Gastroesophageal sphincter (tissue), 4 donors: ENCODE data around the gene KCND3. TPM values are rescaled to one million over a fixed set of nuclear protein-coding genes. Genes with fewer than 3 reads are reported as not detected.
A peak's percentile ranks its signal among the peaks of the same experiment; 100 is the strongest.

Experiments
- ATAC-seq: fragments of 150-250 bp; one replicate; pipeline ENCODE4 v1.9.1; 2016; ENCODE audit warnings: mild to moderate bottlenecking, moderate library complexity
- H3K27ac ChIP-seq, 4 donors: fragments of 200-600 bp; sonication (generic) in 3 of 4; 1 replicate in 3 of 4; 2 replicates in 1 of 4; pipeline ENCODE4 v1.5.1; 2016 to 2019
- H3K27me3 ChIP-seq: fragments of 200-600 bp; sonication (generic); one replicate; pipeline ENCODE4 v1.5.1; 2019
- H3K36me3 ChIP-seq, 2 donors: fragments of 200-600 bp; sonication (generic); one replicate each; pipeline ENCODE4 v1.5.1; 2019; ENCODE audit warnings: control low read depth in 1 of 2
- H3K4me1 ChIP-seq, 3 donors: fragments of 200-600 bp; sonication (generic); 1 replicate in 2 of 3; 2 replicates in 1 of 3; pipeline ENCODE4 v1.5.1; 2016 to 2019; ENCODE audit warnings: control low read depth in 2 of 3
- H3K4me3 ChIP-seq, 2 donors: fragments of 200-600 bp; sonication (generic); one replicate each; pipeline ENCODE4 v1.5.1; 2019; ENCODE audit warnings: mild to moderate bottlenecking in 1 of 2, moderate library complexity in 1 of 2
- H3K9me3 ChIP-seq, 3 donors: fragments of 200-600 bp; sonication (generic); one replicate each; pipeline ENCODE4 v1.5.1; 2017 to 2019; ENCODE audit warnings: control low read depth in 2 of 3
- CTCF ChIP-seq, 4 experiments: fragments of 200-600 bp in 2 of 4; fragments of 450-650 bp in 2 of 4; sonication (generic) in 1 of 4; IDR thresholded peaks; one replicate each; pipeline ENCODE4 v1.5.1; 2017 to 2019; ENCODE audit warnings: antibody characterized with exemption in 4 of 4, mild to moderate bottlenecking in 2 of 4, moderate library complexity in 2 of 4
- EP300 ChIP-seq: sonication (generic); formaldehyde crosslinking; IDR thresholded peaks from one replicate; pipeline ENCODE4 v1.6.1; 2017; ENCODE audit warnings: antibody characterized with exemption, mild to moderate bottlenecking
- POLR2A ChIP-seq, 2 donors: fragments of 450-650 bp; IDR thresholded peaks; one replicate each; pipeline ENCODE4 v1.6.1; 2017; ENCODE audit warnings: antibody characterized with exemption in 2 of 2, mild to moderate bottlenecking in 2 of 2, moderate library complexity in 1 of 2
- POLR2AphosphoS5 ChIP-seq: sonication (generic); formaldehyde crosslinking; IDR thresholded peaks from one replicate; pipeline ENCODE4 v1.6.1; 2017; ENCODE audit warnings: antibody characterized with exemption
- whole genome bisulfite sequencing, 2 donors: methylation state at CpG; one replicate each; pipeline ENCODE4 v1.1.5; 2018; ENCODE audit warnings: low coverage in 1 of 2; 5-methylcytosine and 5-hydroxymethylcytosine counted together
- total RNA-seq, 4 donors: library from RNA; depleted of rRNA; stranded (reverse); fragments of >200 nt; gene quantifications; one replicate each; pipeline ENCODE4 v1.1.0, GENCODE V29; 2016

KCND3 gene
- total RNA-seq, 4 donors from 2014 or later = 36.2 to 58.7 (median 57.4) TPM

- TF ChIP-seq EP300 (no peak), POLR2A (IDR thresholded peaks at IDR 0.05) (no peak), CTCF (IDR thresholded peaks at IDR 0.05) (no peak), POLR2AphosphoS5 (no peak)
- no peak overlapping the region for H3K4me3 ChIP-seq
- no peaks in the 10 kb centered on the region for H3K9me3 ChIP-seq
- H3K36me3 ChIP-seq = no peaks in the 10 kb centered on the region
- H3K27me3 ChIP-seq = no peaks in the 10 kb centered on the region
- WGBS, 2 donors = 76 to 78% methylated on average over 3 of the region's 3 CpGs
- ATAC-seq = no peak
- no peaks in the 10 kb centered on the region for H3K4me1 ChIP-seq
- H3K27ac ChIP-seq = no peak overlapping the region
Measured at GRCh38 chr1:111863401-111863800, 126.1 kb downstream of the KCND3 start.

GRCh38 chr1:111862599-111862998, 126.9 kb downstream of the KCND3 start:
- no peaks in the 10 kb centered on the region for H3K9me3 ChIP-seq
- H3K4me3 ChIP-seq = no peak overlapping the region
- TF ChIP-seq POLR2A (IDR thresholded peaks at IDR 0.05) (no peak), CTCF (IDR thresholded peaks at IDR 0.05) (no peak), POLR2AphosphoS5 (no peak), EP300 (no peak)
- no peaks in the 10 kb centered on the region for H3K4me1 ChIP-seq
- no peaks in the 10 kb centered on the region for H3K36me3 ChIP-seq
- WGBS, 2 donors = 84 to 86% methylated on average over 3 of the region's 3 CpGs
- H3K27ac ChIP-seq = no peak overlapping the region
- H3K27me3 ChIP-seq = no peaks in the 10 kb centered on the region
- no peak for ATAC-seq

GRCh38 chr1:111861523-111861922, 127.9 kb downstream of the KCND3 start:
- 40 to 67% methylated on average over 1 to 2 of the region's 6 CpGs for WGBS, 2 donors
- Histone ChIP-seq H3K4me3 (no peak overlapping the region), H3K9me3 (no peaks in the 10 kb centered on the region), H3K4me1 (no peaks in the 10 kb centered on the region), H3K27me3 (no peaks in the 10 kb centered on the region), H3K36me3 (no peaks in the 10 kb centered on the region), H3K27ac (no peak overlapping the region)
- ATAC-seq = no peak
- TF ChIP-seq CTCF (IDR thresholded peaks at IDR 0.05) (no peak), POLR2AphosphoS5 (no peak), POLR2A (IDR thresholded peaks at IDR 0.05) (no peak), EP300 (no peak)

- TF ChIP-seq CTCF (IDR thresholded peaks at IDR 0.05) (no peak), POLR2A (IDR thresholded peaks at IDR 0.05) (no peak), POLR2AphosphoS5 (no peak), EP300 (no peak)
- Histone ChIP-seq H3K4me3 (no peak overlapping the region), H3K9me3 (no peaks in the 10 kb centered on the region), H3K36me3 (no peaks in the 10 kb centered on the region), H3K4me1 (peaks cover 0 to 6% (median 0%) of the 10 kb centered on the region in 3 donors), H3K27ac (peak overlapping the region in 1 of 4 donors; percentile 14), H3K27me3 (no peaks in the 10 kb centered on the region)
- whole genome bisulfite sequencing, 2 donors = 93% methylated on average over 3 of the region's 13 CpGs; no CpG with 5 or more reads in 1 of the 2 donors
- no peak for ATAC-seq
Measured at GRCh38 chr1:111857194-111857651, 132.2 kb downstream of the KCND3 start.

- peak overlapping the region in 1 of 4 donors; percentile 14 for H3K27ac ChIP-seq
- no peaks in the 10 kb centered on the region for H3K36me3 ChIP-seq
- no peaks in the 10 kb centered on the region for H3K9me3 ChIP-seq
- no peak for ATAC-seq
- H3K4me1 ChIP-seq = peaks cover 0 to 11% (median 0%) of the 10 kb centered on the region in 3 donors
- no peak overlapping the region for H3K4me3 ChIP-seq
- 62 to 72% methylated on average over 8 of the region's 13 CpGs for WGBS, 2 donors
- no peak for TF ChIP-seq CTCF (IDR thresholded peaks at IDR 0.05)
- TF ChIP-seq POLR2AphosphoS5 = no peak
- TF ChIP-seq EP300 = no peak
- H3K27me3 ChIP-seq = no peaks in the 10 kb centered on the region
Measured at GRCh38 chr1:111856411-111857185, 132.9 kb downstream of the KCND3 start.
